Dedifferentiated amniotic fluid mesenchymal stem cell (primary cell): Measurements from ENCODE around the gene CNTNAP2.

Source experiments
- DNase-seq: peaks from one replicate; pipeline ENCODE4 v3.0.0-alpha.2; 2016; ENCODE audit errors: extremely low spot score

Gene CNTNAP2

DNA sequence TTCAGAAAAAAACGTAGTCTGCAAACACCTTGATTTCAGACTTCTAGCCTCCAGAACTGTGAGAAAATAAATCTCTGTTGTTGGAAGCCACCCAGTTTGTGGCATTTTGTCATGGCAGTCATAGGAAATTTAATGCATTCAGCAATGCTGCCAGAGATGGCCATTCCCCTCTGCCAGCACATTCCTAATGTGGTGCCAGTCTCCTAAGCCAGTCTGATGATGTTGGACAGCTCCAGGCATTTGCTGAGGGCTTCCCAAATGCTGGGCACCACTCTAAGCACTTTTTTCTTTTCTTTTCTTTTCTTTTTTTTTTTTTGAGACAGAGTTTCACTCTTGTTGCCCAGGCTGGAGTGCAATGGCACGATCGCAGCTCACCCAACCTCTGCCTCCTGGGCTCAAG lies 1807.2 kb downstream of the CNTNAP2 start:
- no peak for DNase-seq

DNA sequence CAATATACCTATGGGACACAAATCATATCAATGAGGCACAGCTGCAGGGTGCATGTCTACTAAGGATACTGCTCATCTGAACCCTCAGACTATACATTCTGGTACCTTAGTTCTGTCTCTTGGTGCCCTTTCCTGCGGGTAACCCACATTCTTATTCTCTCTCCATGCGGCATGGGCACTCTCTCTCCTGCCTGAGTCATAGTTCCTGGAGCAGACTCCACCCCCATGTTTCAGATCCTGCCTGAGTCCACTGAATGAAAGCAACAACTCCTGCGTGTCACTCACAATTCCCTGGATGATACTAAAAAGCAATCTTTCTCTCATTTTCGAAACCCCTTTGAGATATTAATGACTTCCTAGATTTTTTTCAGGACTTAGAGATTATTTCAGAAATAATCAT lies 1820.8 kb downstream of the CNTNAP2 start:
- DNase-seq = no peak

DNA sequence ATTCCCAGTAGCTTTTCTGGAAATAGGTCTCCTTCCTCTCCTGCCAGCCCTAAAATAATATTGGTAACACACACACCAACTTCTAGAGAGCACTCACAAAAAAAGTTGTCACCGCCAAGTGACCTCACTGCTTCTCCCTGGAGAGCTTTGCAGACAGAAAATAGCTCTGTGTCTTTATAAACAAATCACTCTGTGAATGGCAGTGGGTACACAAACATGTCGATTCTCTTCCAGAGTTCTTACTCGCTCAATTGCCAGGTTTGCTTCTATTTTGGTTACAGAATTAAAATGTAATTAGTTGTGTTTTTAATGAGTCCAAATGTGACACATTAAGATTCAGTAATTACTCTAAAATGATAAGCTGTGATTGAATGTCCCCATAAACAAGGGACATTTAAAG lies 1824.8 kb downstream of the CNTNAP2 start:
- DNase-seq = no peak

DNA sequence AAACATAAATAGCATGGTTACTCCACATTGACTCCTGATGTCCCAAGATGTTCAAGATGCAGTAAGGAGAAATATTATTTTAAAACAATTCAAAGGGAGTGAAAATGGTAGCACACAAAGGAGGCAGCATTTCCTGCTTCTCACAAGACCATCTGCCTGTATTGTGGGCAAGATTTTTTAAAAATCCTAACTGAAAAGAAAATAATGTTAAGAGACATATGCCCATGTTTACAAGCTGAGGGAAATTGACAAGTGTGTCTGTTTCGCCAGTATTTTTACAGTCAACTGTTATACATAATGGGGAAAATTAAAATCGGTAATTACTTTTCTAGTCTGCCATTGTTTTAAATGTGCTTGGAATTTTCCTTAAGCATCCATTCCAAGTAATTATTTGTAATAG lies 1827.7 kb downstream of the CNTNAP2 start:
- no peak for DNase-seq

DNA sequence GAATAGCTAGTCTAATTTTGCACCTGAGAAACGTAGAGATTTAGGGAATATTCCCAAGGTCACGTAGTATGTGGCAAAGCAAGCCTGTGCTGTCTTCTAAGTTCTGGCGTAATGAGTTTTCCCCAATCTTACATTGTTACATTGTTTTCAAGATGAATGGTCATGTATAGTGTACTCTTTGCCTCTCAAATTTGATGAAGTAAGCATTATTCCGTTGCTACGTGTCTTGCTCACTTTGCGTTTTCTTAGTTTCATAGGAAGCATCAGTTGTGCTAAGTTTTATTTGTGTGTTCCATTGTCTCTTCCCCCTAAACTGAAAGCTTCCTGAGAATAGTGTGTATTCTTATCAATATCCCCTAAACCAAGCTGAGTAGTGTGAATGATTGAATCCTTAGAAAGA lies 1836.3 kb downstream of the CNTNAP2 start:
- no peak for DNase-seq

DNA sequence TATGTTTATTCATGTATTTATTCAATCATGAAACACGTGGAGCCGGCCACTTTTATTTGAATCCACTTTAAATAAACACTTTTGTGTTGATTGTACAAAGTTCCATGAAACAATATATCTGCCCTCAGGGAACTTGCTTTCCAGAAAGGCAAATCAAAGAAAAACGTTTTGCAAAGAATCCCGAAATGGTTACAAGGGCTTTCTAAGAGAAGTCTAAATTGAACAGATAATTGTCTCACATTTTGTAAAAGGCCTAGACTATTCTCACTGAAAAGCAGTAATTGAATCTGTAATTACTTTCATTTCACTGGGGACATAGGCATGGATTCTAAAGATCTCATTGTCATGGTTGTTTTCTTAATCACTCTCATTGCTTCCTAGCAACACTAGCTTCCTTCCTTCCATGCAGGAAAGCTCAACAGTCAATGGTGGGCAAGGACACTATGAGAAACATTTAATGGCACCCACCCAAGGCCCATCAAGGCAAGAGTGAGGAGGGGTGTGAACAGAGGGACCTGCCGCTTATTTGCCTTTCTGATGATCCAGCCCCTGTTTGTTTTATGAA lies 1851.5 kb downstream of the CNTNAP2 start:
- DNase-seq = no peak

DNA sequence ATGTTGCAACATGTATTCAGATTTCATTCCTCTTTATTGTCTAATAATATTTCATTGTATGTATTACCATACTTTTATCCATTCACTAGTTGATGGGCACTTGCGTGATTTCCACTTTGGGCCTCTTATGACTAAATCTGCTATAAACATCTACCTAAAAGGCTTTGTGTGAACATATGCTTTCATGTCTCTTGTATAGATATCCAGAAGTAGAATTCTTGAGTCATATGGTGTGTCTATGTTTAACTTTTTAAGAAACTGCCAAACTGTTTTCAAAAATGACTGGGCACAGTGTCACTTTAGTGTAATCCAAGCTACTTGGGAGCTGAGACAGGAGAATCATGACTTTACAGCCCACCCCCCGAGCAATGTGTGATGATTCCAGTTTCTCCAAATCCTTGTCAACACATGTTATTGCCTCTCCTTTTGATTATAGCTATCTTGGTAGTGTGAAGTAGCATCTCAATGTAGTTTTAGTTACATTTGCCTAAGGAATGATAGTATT lies 1855.1 kb downstream of the CNTNAP2 start:
- no peak for DNase-seq

DNA sequence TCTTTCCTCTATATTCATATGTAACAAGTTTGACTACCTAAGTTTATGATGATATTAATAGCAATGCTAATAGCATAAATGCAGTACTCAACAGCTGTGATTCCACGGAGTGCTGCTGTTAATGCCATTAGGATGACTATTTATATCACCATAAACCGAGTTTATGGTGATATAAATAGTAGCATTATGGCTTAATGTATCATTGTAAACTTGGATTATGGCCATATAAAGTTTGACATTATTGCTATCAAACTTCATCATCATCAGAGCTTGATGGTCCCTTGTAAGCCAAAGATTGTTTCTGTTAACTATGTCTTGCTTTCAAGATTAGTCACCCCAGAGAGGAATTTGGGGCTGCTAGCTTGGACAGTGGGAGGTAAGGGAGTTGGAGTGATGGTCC lies 1861.6 kb downstream of the CNTNAP2 start:
- no peak for DNase-seq

DNA sequence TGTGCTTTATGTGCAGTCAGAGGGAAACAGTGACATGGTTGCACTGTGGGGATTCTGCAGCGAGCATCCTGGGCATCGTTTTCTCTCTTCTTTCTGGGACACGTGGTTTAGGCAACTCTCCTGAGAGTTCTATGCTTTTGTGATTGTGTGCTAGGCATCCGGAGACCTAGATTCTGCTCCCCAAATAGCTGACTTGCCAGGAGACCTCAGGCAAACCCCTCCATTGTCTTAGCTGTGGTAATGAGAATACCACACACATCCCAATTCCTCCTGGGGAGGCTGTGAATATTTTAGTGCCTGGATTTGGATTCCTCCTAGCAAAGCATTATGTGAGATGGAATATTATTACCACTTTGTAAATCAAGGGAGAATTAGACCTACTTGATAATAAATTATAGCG lies 1862.0 kb downstream of the CNTNAP2 start:
- DNase-seq = no peak

DNA sequence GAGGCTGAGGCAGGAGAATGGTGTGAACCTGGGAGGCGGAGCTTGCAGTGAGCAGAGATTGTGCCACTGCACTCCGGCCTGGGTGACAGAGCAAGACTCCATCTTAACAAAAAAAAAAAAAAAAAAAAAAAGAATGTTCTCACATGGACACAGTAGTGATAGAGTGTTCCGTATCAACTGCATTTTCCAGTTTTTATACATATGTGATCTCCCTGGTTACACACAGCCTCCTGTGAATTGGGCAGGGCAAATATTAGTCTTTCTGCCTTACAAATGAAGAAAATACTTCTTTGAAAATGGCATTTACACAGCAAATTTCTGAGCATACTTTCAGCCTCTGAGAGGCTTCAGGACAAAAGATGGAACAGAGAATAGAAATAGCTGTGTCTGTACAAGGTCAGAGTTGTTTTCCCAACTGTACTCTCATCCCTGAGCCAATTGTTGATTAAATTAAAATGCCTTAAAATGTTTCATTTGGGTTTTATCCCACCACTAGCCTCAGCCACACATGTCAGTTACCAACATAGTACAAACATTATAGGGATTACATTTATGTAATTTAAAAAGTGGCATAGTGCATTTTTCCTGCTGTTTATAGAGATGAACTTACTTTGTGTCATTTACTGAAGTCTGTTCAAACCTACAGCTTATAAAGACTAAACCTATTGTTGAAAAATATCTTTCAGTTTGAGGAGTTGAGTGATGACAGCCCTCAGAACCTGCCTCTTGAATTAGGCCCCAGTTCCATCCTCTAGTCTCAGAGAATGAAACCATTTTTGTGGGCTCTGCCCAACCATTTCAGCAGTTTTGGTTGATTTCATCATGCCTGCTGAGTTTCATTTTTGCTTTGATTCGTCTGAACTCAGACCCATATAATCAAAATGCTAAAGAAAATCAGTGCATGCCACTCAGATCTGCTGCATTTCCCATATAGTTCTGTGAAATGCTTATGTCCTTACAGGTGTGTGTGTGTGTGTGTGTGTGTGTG lies 1864.5 kb downstream of the CNTNAP2 start:
- DNase-seq = peak; percentile 77

DNA sequence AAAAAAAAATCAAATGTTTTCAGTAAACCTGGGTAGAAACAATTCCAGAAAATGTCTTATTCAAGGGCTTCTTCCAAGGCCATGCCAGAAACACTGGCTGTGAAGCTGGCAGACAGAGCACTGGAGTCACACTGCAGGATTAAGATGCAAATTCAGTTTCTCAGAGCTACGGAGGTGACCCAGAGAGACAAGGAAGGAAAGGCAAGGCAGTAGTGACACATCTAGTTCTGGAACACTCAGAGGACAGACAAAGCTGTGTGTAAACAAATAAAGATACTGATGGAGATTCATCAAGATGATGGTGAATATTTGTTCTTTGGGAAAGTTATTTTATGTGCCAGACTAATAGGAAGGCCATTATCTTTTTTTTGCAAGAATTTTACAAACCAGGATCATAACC lies 1865.7 kb downstream of the CNTNAP2 start:
- DNase-seq = no peak

DNA sequence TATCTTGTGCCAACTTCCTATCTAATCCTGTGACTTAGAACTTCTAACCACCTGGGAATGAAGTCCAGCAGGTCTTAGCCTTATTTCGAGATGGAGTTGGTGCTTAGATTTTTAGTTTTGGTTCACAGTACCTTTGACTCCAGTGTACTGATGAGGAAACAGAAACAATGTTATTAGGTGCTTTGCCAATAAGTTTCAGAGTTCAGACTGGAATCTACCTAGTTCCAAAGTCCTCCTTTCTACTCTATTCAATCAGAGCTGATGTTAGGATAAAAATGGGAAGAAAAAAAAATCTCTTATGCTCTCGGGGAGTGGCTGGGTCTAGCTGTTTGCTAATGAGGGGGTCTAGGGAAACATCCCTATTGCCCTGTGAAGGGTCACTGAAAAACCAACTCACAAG lies 1867.7 kb downstream of the CNTNAP2 start:
- no peak for DNase-seq

DNA sequence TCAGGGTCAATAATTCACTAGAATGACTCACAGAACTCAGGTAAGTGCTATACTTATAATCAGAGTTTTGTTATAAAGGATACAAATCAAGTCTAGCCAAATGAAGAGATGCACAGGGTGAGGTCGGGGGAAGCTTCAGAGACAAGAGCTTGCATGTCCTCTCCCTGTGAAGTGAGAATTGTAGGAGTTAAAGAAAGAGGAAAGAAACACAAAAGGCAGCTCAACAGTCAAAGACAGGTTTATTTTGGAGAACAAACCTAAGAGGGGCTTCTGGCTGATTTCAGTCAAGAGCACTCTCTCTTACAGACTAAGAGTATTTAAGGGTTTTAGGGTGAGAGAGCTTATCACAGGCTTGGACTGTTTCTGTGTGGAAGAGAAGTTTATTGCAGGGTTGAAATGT lies 1873.5 kb downstream of the CNTNAP2 start:
- DNase-seq = no peak

DNA sequence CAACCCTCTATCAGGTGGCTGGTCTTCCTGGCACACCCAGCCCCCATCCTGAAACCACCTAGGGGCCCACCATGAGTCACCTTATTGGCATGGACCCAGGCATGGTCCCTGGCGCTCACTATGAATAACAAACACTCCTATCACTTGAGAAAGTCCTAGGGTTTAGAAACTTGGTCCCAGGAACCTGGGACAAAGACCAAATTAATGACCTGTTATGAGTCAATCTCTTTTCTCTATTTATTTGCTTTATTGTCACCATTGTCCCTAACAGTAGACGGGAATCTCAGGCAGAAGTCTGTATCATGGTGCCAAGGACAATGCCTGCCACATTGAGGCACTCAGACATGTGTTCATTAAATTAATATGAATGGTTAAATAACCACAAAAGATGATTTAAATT lies 1874.3 kb downstream of the CNTNAP2 start:
- no peak for DNase-seq

DNA sequence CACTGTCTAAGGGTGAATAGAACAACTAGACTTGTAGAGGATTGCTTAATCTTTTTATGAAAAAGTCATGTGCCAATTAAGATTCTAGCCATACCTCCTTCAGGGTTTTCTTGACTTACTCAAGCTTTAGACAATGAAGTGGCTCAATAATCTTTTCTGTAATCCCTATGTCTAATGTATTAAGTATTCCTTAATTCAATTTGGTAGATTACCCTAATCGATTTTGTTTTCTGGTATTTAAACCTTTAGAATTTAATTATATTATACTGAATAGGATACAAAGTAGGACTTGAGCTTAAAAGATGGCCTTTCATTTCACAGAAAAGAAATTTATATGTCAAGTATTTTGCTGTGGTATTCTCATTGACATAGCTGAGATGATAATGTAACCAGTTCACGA lies 1876.1 kb downstream of the CNTNAP2 start:
- no peak for DNase-seq

DNA sequence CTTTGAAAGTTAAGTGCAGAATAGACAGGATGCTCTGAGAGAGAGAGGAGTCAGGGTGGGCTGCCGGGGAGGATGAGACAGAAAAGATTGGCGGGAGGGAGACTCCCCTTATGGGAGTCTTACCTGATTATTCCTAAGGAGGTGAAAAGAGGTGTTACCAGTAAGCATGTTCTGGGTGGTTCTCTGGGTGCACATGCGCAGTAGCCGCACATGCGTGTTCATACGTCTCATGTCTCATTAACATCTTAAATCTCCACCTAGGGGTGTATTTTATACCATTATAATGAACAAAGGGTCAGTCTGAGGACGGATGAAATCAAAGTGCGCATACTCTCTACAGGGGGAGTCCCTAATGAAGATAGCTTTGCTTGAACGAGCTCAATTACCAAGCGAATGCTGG lies 1881.0 kb downstream of the CNTNAP2 start:
- DNase-seq = no peak

DNA sequence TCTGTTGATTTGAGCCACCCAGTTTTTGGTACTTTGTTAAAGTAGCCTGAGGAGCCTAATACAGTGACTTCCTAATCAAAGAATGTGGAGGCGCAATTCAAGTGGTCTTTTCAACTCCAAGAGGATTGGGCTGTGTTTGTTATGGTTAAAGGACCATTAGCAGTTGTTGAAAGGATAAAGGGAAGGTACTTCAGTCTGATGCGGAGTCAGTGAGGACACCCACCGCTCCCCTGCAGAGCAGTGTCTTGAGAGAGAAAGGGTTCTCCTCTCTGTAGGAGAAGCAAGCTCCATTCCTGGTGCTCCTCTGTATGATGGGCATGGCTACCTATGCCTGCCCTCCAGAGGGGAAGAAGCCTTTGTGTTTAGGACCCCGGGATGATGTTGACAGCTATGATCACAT lies 1883.4 kb downstream of the CNTNAP2 start:
- DNase-seq = no peak

DNA sequence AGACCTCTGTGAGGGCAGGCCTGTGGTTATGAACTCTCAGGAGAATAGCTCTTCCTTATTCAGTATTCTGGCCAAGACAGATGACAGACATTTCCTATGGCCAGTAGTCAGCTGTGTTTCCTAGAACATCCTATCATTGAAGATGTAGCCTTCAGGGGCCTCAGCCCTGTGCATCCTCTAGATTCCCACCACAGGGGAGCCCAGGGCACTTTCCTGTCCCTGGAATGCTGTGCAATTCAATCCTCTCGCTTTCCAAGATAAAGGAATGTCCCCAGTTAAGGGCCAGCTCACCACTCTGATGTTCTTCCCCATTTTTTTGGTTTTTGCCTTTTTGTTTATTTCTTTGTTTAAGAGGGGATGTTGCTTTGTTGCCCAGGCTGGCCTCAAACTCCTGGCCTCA lies 1895.2 kb downstream of the CNTNAP2 start:
- DNase-seq = no peak

DNA sequence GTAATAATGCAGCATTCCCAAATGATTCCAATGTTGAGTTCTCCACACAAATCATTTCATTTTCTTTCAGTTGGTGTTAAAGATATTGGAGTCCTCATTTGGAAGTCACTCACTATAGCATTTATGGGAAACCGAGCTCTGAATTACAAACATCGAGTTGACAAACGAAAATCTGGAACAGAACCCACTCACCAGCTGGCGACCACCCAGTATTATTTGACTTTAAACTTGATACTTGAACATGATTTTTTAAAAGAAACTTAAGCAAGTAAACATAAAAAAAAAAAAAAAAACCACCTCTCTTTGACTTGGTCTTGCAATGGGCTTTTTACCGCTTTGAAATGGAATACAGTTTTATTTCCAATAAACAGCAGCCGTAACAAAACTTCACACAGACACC lies 1897.4 kb downstream of the CNTNAP2 start:
- no peak for DNase-seq

DNA sequence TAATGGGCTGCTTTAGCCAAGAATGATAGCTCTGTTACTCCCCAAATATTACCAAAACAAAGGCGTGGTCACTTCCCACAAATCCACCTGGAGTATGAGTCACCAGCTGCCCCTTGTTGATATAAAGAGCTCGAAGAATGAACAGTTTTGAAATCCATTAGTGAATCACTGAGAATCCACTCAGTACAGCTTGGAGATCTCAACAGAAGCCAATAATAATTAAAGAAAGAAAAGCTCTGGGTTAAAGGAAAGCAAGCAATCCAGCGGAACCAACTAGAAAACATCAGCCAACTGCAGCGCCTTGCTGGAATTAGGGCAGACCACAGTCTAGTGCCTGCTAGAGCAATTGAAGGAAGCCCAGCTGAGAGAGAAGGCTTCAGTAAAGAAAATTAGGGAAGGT lies 1897.9 kb downstream of the CNTNAP2 start:
- DNase-seq = no peak

DNA sequence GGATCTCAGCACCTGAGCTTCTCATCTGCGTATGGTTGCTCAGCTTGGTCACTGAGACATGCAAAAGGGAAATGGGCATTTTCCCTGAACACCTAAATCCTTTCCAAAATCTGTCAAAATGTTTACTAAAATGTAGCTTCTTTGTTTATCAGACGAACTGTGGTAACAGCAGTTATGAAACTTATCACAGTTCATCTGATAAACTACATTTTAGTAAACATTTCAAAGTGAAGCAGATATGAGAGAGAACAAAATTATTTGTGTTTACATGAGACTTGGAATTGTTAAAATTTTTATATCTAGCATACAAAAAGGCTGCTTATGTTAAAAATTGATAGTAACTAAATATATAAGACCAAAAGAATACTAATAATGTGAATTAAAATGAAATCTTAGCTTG lies 1900.5 kb downstream of the CNTNAP2 start:
- DNase-seq = no peak

DNA sequence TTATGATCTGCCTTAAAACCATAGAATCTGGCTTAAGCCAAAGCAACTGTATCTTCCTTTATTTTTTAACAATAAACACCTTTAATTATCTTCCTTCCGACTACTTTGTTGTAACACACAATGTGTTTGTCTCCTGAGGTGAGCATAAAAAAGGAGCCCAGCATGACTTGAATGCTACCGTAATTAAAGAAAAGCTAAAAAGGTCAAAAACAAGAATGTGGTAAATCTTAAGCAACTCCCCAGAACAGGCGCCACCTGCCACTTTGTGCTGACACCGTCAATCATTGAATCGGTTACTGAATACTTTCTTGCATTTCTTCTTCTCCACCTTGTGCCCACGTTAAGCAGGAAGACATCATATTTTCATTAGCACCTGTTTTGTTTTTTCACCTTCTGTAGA lies 1904.1 kb downstream of the CNTNAP2 start:
- no peak for DNase-seq

DNA sequence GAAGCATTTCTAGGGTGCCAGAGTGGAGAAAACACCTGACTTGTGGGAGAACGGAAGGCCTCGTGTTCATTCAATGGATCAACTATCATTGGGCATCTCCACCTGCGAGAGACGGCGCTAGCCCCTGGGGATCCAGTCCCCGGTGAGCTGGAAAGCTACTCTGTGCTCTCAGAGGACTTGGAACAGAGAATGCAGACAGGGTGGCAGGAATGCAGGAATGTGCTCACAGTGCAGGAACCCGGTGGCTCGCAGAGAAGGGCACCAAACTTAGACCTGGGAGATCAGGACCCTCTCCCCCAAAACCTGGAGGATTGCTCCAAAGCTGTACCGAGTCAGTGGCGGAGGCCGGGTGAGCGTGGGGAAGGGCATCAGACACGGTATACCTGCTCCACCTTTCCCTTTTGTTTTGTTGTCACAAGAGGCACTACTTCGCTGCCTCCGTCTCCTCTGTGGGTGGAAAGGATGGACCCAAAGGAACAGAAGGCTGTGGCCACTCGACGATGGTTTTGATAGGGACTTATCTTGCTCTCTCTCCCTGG lies 1905.0 kb downstream of the CNTNAP2 start:
- no peak for DNase-seq
